HG03196 (cell line): ENCODE results near the gene ATP8A1.
"Not testable (repeated sequence)": the region's sequence is repeated elsewhere in the genome, so short reads cannot be mapped to it uniquely, and the experiment has no call there.

Source experiments
- ATAC-seq: cut with Tn5 transposase; IDR thresholded peaks from one replicate; pipeline ENCODE4 v1.9.1; 2021; ENCODE audit not compliant: unreplicated experiment

The ATP8A1 gene

DNA sequence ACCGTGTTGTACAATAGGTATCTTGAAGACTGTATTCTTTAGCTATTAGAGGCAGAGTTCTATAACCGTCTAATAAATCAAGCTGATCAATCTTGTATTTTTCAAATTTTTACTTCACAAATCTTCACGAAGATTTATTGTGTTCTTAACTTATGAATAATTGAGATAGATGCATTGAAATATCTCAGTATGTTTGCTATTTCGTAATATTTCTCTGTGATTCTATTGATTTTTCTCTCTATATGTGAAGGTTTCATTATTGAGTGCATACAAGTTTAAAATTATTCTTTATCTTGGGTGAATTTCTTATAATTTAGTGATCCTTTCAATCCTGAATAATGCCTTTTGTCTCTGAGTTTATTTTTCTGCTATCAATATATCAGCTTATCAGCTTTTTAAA is 279.4 kb downstream of the ATP8A1 start:
- no peak for ATAC-seq

DNA sequence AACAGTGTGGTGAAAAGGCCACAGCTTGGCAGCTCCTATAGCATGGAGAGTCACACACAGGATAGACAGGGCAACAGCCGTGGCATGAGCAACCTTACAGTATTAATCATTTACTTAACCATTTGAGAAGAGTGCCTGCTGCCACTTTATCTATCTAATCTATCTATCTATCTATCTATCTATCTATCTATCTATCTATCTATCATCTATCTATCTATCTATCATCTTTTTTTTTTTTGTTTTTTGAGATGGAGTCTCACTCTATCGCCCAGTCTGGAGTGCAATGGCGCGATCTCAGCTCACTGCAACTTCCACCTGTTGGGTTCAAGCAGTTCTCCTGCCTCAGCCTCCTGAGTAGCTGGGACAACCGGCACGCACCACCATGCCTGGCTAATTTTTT is 284.6 kb downstream of the ATP8A1 start:
- ATAC-seq: not testable (repeated sequence)

DNA sequence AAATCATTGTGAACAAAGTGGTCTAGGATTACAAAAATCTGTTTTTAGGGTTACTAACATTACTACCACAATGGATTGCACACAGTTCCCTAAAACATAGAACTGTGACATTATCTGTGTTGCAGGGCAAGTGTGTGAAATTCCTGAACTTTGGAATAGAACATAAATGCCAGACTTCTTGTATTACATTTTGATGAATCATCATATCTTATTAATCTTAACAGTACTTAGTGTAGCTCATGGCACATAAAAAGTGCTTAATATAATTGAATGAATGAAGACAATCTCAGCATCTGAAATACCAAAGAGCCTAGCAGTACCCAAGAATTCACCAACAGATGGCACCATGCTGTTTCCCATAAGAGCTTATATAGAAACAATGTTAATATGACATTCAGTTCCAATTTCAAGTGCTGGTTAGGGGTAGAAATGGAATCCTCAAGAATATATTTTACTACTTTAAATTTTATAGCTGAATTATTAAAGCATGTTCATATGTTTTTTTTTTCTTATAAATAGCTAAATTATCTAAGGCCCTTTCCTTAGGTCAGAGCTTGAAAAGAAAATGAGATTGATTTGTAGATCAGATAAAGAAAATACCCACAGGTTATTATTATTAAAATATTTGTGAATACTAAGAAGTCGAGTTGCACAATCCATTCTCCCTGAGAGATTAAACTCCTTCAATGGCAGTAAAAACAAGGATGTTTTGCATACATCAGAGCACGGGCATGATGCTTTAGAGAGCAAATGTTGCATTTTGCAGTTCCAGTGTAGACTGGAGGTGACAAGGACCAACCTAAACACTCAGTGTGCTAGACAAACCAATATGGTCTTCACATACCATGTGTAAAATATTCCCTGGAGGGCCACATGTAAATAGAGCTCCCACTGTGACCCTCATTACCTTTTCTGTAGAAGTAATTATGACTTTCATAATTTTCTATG is 285.3 kb downstream of the ATP8A1 start:
- ATAC-seq: no peak

DNA sequence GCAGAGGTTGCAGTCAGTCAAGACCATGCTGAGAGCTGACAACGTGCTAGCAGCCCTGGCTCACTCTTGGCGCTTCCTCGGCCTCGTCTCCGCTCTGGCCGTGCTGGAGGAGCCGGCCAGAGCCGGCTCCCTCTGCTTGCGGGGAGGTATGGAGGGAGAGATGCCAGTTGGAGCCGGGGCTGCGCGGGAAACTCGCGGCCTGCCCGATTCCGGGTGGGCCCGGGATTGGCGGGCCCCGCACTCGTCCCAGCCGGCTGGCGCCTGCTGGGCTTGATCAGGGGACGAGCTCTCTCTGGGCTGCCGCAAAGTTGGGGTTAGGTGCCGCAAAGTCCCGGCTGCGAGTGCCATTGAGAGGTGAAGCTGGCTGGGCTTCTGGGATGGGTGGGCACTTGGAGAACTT is 287.4 kb downstream of the ATP8A1 start:
- no peak for ATAC-seq

DNA sequence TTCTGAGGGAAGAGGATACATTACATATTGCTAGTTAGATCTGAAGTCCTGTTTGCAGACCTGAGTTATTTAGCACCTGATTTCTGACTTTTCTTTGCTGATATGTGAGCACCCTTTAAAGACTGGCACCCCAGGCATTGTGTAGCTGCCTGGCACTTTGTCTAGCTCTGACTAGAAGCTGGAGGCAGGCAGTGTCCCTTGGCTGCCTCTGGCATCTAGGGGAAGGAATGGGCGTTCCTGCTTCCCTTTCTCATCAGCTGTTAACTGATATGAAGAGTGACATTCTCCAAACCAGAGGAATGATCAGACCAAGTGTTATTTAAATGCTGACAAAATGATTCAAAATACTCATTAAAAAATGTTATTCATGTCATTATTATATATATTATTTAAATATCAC is 289.9 kb downstream of the ATP8A1 start:
- no peak for ATAC-seq

DNA sequence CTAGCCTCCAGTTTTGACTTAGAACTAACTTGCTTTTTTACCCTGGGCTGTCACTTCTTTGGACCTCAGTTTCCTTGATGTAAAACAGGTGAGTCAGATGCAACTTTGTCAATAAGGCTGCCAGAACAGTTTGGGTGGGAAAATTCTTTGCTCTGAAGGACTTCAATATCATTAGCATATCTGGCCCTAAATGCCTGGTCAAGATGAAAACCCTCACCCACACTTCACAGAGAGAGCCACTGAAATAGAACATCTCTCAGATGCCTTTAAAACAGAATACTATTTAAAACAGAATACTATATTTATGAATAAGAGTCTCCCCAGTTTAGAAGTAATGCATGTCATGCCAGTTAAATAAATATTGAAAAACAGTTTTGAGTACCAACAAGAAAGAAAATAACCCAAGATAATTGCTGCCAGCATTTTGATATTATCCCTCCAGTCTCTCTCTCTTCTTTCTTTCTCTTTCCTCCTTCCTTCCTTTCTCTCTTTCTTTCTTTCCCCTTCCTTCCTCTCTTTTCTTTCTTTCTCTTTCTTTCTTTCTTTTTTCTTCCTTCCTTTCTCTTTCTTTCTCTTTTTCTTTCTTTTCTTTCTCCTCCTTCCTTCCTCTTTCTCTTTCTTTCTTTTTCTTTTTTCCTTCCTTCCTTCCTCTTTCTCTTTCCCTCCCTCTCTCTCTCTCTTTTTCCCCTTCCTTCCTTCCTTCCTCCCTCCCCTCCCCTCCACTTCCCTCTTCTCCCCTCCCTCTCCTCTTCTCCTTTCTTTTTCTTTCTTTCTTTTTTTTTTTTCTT is 292.4 kb downstream of the ATP8A1 start:
- ATAC-seq: no peak

DNA sequence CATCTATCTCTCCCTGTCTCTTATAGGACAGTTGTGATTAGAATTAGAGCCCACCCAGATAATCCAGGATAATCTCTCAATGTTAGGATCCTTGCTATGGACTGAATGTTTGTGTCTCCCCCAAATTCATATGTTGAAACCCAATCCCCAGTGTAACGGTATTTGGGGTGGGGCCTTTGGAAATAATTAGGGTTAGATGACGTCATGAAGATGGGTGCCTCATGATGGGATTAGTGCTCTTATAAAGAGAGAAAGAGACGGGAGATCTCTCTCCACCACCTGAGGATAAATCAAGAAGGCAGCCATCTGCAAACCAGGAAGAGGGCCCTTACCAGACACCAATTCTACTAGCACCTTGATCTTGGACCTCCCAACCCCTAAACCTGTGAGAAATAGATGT is 293.3 kb downstream of the ATP8A1 start:
- ATAC-seq: no peak

DNA sequence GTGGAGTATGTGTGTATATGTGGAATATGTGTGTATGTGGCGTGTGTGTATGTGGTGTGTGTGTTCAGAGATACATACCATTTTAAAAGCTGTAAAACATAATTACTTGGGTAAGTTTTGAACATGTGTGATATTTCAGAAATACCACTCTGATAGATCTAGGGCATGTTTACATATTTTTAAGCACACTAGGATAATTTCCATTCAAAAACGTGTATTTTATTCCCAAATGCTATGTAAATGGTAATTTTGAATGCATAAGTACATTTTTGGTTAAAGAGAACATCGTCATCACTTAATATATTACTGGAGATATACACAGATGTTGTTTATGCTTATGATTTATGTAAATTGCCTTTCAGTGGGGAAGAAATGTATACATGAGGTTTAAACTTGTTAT is 294.3 kb downstream of the ATP8A1 start:
- ATAC-seq: no peak

DNA sequence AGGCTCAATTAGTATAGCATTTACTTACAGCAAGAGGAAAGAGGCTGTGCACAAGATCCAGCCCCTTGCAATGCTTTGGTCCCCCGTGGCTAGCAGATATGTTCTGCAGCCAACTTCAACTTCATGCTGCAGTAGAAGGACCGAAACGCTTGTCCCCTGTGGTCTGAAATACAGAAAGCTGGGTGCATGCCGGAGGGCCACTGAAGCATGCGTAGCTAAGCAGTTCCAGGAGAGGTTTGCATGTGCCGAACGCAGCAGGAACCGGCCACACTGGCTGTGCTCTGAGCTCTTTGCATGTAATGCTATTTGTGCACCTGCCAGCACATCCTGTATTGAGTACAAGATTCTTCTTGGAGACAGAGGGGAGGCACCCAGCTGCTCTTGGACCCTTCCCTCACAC is 295.4 kb downstream of the ATP8A1 start:
- ATAC-seq: no peak

DNA sequence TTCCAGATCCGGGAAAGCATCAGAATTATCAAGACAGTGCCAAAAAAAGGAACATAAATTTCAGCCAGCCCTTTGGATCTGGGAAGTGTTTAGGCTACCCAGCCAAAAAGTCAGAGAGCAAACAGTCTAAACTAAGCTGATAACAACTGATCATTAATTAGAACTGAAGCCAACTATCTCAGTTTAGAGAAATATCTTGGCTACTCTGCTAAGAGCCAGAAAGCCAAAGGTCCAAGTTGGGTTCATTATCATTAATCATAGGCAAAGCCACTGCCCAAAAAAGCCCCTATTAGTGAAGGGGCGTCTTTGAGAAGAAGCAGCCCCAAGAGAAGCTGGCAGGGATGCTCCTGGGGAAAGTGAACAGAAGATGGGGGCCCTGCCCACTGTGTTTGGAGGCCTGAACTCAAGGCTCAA is 296.6 kb downstream of the ATP8A1 start:
- ATAC-seq: no peak

DNA sequence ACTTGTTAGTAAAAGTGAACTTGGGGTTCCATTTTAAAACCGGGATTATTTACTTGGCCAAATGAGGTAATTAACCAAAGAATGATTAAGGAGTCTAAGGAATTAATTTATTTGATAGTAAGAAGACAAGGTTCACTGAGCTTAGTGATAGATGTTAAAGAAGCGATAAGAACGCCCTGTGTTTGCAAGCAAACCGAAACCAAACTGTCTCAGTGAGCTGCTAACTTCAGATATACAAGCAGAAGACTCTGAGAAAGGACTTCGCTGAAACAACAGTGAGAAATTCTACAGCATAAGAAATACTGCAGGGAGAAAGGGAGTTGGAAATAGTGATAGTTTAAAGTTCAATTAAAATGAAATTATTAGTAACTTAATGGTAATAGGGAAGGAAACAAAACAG is 297.2 kb downstream of the ATP8A1 start:
- no peak for ATAC-seq
